ENCODE results near the gene HRC.
"Not testable (repeated sequence)": the region's sequence is repeated elsewhere in the genome, so short reads cannot be mapped to it uniquely, and the experiment has no call there.

The HRC gene

GRCh38 chr19:49125025-49125731, 30.0 kb downstream of the HRC start:
- H3K4me3 ChIP-seq (ENCODE audit: low read depth, low read length): no peak overlapping the region
- no peak for TF ChIP-seq MYC (IDR thresholded peaks at IDR 0.05; ENCODE audit: low read depth, low read length)
- no peak for TF ChIP-seq POLR2A (IDR thresholded peaks at IDR 0.05; ENCODE audit: extremely low read depth, insufficient read length)
- no peak for TF ChIP-seq MAX (IDR thresholded peaks at IDR 0.05; ENCODE audit: low read depth, low read length)
- TF ChIP-seq, protein P1, sequence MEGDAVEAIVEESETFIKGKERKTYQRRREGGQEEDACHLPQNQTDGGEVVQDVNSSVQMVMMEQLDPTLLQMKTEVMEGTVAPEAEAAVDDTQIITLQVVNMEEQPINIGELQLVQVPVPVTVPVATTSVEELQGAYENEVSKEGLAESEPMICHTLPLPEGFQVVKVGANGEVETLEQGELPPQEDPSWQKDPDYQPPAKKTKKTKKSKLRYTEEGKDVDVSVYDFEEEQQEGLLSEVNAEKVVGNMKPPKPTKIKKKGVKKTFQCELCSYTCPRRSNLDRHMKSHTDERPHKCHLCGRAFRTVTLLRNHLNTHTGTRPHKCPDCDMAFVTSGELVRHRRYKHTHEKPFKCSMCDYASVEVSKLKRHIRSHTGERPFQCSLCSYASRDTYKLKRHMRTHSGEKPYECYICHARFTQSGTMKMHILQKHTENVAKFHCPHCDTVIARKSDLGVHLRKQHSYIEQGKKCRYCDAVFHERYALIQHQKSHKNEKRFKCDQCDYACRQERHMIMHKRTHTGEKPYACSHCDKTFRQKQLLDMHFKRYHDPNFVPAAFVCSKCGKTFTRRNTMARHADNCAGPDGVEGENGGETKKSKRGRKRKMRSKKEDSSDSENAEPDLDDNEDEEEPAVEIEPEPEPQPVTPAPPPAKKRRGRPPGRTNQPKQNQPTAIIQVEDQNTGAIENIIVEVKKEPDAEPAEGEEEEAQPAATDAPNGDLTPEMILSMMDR (IDR thresholded peaks at IDR 0.05; ENCODE audit: low read depth, low read length): no peak
- no peak for DNase-seq (ENCODE audit: low read depth)

DNA sequence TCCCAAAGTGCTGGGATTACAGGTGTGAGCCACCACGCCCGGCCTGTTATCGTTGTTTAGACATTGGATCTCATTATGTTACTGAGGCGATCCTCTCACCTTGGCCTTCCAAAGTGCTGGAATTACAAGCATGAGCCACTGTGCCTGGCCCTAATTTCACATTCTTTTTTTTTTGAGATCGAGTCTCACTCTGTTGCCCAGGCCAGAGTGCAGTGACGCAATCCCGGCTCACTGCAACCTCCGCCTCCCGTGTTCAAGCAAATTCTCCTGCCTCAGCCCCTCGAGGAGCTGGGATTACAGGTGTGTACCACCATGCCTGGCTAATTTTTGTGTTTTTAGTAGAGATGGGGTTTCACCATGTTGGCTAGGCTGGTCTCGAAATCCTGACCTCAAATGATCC, 31.9 kb downstream of the HRC start:
- H3K4me3 ChIP-seq (ENCODE audit: low read depth, low read length); DNase-seq (ENCODE audit: low read depth): not testable (repeated sequence)

GRCh38 chr19:49121841-49122240, 33.4 kb downstream of the HRC start:
- not testable (repeated sequence) for DNase-seq (ENCODE audit: low read depth); H3K4me3 ChIP-seq (ENCODE audit: low read depth, low read length)

- peak; percentile 11 for DNase-seq (ENCODE audit: low read depth)
- H3K4me3 ChIP-seq (ENCODE audit: low read depth, low read length): no peak overlapping the region
- TF ChIP-seq, protein P1 (IDR thresholded peaks at IDR 0.05; ENCODE audit: low read depth, low read length): no peak
- no peak for TF ChIP-seq MAX (IDR thresholded peaks at IDR 0.05; ENCODE audit: low read depth, low read length)
- no peak for TF ChIP-seq POLR2A (IDR thresholded peaks at IDR 0.05; ENCODE audit: extremely low read depth, insufficient read length)
- no peak for TF ChIP-seq MYC (IDR thresholded peaks at IDR 0.05; ENCODE audit: low read depth, low read length)
Observed at GRCh38 chr19:49120868-49121267, 34.3 kb downstream of the HRC start.

- TF ChIP-seq POLR2A (IDR thresholded peaks at IDR 0.05; ENCODE audit: extremely low read depth, insufficient read length) (no peak), MYC (IDR thresholded peaks at IDR 0.05; ENCODE audit: low read depth, low read length) (no peak), MAX (IDR thresholded peaks at IDR 0.05; ENCODE audit: low read depth, low read length) (no peak)
- TF ChIP-seq, protein P1 (IDR thresholded peaks at IDR 0.05; ENCODE audit: low read depth, low read length): no peak
- no peak overlapping the region for H3K4me3 ChIP-seq (ENCODE audit: low read depth, low read length)
- DNase-seq (ENCODE audit: low read depth): no peak
Observed at GRCh38 chr19:49120325-49120683, 34.9 kb downstream of the HRC start.

DNA sequence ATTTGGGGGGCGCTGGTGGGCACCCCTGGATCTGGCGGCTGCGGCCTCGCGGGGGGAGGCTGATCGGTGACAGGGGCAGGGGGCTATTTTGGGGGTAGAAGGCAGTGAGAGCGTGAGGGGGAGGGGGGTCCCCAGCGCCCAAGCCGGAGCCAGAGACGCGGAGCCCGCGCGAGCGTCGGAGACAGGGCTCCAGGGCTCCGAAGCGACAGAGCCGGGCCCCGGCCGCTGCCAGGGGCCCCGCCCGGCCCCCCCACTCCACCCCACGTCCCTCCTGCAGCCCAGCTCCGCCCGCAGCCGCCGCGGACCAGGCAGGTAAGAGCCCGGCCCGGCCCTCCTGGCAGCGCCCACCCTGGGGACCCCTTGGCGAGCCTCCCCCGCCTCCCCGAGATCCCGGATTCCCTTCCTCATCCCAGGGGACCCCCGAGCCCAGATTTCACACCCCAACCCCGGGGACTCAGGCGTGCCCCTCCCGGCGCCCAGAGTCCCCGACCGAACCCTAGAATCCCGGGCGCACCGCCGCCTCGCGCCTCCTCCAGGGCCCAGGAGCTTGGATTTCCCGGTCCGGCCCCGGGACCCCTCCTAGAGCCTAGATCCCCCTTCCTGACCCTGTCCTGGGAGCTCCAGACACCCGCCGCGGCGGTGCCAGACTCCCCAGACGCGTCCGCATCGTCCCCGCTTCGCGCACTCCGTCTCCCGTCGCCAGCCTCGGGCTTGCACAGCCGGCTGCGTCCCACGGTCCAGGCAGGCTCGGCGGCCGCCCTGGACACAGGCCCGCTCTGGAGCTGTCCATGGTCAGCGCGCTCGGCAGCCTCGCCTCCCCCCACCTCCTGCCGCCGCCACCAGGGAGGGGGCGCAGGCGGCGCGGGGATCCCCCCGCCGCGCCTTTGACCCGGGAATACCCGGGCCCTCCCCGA, 35.5 kb downstream of the HRC start, which contains the start of gene PPFIA3:
PPFIA3 (plus strand) TSS at position 134 of the 914 bp plus-strand sequence. CDS start 8,330 bp downstream, outside the sequence.
- TF ChIP-seq MAX (IDR thresholded peaks at IDR 0.05; ENCODE audit: low read depth, low read length): no peak
- TF ChIP-seq MYC (IDR thresholded peaks at IDR 0.05; ENCODE audit: low read depth, low read length): no peak
- TF ChIP-seq POLR2A (IDR thresholded peaks at IDR 0.05; ENCODE audit: extremely low read depth, insufficient read length): no peak
- TF ChIP-seq, protein P1 (IDR thresholded peaks at IDR 0.05; ENCODE audit: low read depth, low read length): no peak

More for the DNA sequence above, 35.5 kb downstream of the HRC start, which contains the start of gene PPFIA3:
- no peak for DNase-seq (ENCODE audit: low read depth)
- H3K4me3 ChIP-seq (ENCODE audit: low read depth, low read length): peak within 1 kb of the TSS; percentile 57
